Ramos (cell line): ENCODE measurements around the gene CNDP2.
"Not testable (repeated sequence)": the region's sequence is repeated elsewhere in the genome, so short reads cannot be mapped to it uniquely, and the experiment has no call there.

Experiments
- in situ Hi-C: fragments of 300-500 bp; cut with MboI; formaldehyde crosslinking; loops from one replicate; pipeline ENCODE4 v1.14.3; 2022; ENCODE audit warnings: low sequenced_read_pairs; ENCODE audit not compliant: unreplicated experiment

CNDP2 gene

DNA sequence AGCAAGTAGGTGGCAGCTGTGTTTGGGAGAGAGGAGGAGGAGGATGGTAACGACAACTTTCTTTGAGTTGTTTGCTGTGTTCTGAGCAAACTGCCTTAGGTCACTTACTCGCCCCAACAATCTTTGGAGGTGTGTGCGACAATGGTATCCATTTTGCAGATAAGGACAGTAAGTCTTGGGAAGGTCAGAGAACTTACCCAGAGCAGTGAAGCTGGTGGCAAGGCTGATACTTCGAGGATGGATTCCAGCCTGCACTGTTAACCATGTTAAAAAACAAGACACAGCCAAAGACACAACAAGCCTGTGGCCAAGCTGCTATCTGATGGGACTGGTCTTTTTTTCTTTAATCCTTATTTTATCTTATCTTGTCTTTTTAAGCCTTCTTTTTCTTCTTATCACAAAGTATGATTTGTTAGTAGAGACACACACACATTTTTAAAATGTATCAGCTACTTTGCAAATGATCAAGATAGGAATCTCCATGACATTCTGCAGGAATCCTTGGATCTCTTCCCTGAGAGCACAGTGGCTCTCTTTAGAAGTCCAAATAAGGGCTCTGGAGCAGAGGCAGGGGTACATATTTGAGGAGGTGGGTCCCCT, 66.1 kb downstream of the CNDP2 start:
- in situ Hi-C loops = no loop called here

DNA sequence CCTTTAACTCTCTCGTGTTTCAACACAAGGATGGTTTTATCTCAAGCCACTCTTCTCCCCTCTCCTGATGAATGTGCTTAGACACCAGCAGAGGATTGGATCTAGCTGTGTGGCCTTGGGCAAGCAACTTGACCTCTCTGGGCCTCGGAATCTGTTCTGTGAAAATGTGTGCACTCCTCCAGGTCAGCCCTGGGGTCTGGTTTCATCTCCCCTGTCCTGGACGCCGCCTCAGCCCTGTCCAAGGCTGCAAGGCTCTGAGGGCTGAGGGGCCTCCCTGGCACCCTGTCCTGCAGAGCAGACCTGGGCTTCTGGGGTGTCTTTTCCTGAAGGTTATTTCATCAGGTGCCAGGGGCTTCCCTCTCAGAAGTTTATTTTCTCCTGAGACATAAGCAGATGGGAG, 66.6 kb downstream of the CNDP2 start:
- in situ Hi-C loops = no loop called here

- in situ Hi-C loops = no loop called here
Observed at GRCh38 chr18:74563999-74564398, 67.8 kb downstream of the CNDP2 start.

DNA sequence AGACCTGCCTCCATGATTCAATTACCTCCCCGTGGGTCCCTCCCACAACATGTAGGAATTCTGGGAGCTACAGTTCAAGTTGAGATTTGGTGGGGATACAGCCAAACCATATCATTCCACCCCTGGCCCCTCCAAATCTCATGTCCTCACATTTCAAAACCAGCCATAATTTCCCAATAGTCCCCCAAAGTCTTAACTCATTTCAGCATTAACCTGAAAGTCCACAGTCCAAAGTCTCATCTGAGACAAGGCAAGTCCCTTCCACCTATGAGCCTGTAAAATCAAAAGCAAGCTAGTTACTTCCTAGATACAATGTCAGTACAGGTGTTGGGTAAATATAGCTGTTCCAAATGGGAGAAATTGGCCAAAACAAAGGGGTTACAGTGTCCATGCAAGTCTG, 69.0 kb downstream of the CNDP2 start:
- in situ Hi-C loops = not testable (repeated sequence)

DNA sequence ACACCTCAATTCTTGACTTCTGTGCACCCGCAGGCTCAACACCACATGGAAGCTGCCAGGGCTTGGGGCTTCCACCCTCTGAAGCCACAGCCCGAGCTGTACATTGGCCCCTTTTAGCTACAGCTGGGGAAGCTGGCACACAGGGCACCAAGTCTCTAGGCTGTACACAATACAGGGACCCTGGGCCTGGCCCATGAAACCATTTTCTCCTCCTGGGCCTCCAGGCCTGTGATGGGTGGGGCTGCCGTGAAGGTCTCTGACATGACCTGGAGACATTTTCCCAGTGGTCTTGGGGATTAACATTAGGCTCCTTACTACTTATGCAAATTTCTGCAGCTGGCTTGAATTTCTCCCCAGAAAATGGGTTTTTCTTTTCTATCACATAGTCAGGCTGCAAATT, 69.8 kb downstream of the CNDP2 start:
- in situ Hi-C loops = not testable (repeated sequence)

DNA sequence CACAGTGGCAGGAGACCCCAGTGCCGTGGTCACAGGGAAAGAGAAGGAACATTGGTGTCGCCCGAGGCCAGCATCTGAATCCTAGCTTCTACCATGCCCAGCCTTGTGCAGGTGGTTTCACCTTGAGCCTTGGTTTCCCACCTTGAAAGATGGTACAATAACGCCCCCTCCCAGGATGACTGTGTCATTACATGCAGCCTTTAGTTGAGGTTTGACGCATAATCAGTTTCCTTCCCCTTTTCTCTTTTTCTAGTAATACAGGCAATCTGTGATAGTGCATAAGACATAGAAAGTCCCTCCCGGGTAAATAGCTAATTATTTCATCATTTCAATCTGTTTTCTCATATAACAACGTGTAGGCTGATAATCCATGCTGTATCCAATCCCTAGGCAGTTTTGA, 71.7 kb downstream of the CNDP2 start:
- in situ Hi-C loops = no loop called here

- in situ Hi-C loops = no loop called here
Observed at GRCh38 chr18:74569401-74569800, 73.2 kb downstream of the CNDP2 start.

DNA sequence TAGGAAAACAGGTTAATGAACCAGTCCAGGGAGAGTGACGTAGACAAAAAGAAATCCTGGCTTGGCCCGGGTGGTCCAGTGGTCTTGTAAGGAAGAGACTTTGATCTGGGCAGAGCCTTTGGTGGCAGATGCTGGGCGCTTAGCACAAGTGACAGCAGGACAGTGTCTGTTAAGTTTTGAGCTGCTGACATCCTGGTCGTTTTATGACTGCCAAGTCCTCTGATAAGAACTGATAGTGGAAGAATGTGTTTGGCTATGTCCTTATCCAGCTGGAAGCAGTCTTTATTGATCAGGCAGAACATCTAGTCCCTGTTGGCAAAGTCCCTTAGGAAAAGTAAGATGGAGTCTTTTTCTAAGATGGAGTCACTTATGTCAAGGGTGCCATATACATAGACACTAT, 74.1 kb downstream of the CNDP2 start:
- in situ Hi-C loops = no loop called here

DNA sequence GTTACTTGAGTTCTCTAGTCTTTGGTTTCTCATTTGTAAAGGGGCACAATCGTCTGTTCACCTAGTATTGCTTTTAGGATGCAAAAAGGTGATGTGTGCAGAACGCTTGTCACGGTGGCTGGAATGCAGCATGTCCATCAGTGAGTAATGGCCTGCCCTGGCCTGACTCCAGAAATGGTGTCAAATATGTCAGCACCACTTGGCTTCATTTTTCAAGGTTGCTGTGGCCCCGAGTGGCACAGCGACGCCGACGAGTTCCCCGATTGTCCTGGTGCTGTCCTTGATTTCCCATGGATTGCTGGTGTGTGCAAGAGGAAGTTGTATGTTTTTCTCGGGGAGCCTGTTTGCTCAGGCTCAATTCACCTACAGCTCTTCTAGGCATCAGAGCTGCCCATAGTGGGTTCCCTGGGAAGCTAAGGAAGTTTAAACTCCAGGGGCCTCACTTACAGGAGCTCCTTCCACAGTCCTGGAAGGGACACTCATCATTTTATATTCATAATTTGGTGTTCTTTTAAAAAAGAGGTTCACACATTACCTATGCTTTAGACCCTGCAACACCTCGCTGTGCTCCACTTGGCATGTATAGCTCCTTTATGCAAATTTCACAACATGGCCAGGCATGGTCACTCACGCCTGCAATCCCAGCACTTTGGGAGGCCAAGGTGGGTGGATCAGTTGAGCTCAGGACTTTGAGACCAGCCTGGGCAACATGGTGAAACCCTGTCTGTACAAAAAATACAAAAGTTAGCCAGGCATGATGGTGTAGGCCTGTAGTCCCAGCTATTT, 75.9 kb downstream of the CNDP2 start:
- in situ Hi-C loops = no loop called here

DNA sequence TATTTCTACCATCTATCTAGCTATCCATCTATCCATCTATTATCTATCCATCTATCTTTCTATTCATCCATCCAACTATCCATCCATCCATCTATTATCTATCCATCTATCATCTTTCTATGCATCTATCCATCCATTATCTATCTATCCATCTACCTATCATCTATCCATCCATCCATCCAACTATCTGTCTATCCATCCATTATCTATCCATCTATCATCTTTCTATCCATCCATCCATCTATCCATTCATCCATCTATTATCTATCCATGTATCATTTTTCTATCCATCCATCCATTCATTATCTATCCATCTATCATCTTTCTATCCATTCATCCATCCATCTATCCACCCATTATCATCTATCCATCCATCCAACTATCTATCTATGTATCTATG, 76.9 kb downstream of the CNDP2 start:
- in situ Hi-C loops = no loop called here
